WTC11 (cell line): Measurements from ENCODE around the gene FALEC. TPM values are rescaled to one million over a fixed set of nuclear protein-coding genes. Genes with fewer than 3 reads are reported as not detected.

Experiments used
- ATAC-seq: fragments of 200-7000 bp; cut with Tn5 transposase; 2 replicates; pipeline ENCODE4 v1.10.0; 2021; ENCODE audit warnings: mild to moderate bottlenecking, moderate library complexity
- Bru-seq: library from RNA; stranded (reverse); fragments of 400-500 nt; gene quantifications from one replicate; lab custom pipeline; 2021; lab: Mats Ljungman, UMichigan
- CTCF ChIA-PET: fragments of 300-600 bp; sonication (Branson Sonifier 250); formaldehyde crosslinking; loops from one replicate; lab custom pipeline; 2021; ENCODE audit warnings: antibody characterized with exemption; lab: Charles Lee
- POLR2A ChIA-PET: fragments of 350-600 bp; sonication (Branson Sonifier 250); formaldehyde crosslinking; loops from one replicate; lab custom pipeline; 2021; ENCODE audit warnings: antibody characterized with exemption; lab: Charles Lee
- DNase-seq: peaks from one replicate; pipeline ENCODE4 v3.0.0; 2021; ENCODE audit warnings: low spot score
- H3K27ac Mint-ChIP-seq: 2 replicates; pipeline ENCODE4 v1.8.0; 2021; ENCODE audit warnings: mixed read lengths
- H3K27me3 Mint-ChIP-seq: 2 replicates; pipeline ENCODE4 v1.8.0; 2021; ENCODE audit warnings: low read depth, mild to moderate bottlenecking, moderate library complexity, mixed read lengths
- H3K36me3 Mint-ChIP-seq: 2 replicates; pipeline ENCODE4 v1.8.0; 2021; ENCODE audit warnings: mixed read lengths
- H3K4me1 Mint-ChIP-seq: 2 replicates; pipeline ENCODE4 v1.8.0; 2022; ENCODE audit warnings: mixed read lengths
- H3K4me3 Mint-ChIP-seq: 2 replicates; pipeline ENCODE4 v1.8.0; 2021; ENCODE audit warnings: mild to moderate bottlenecking, moderate library complexity, mixed read lengths
- H3K9me3 Mint-ChIP-seq: 2 replicates; pipeline ENCODE4 v1.8.0; 2021; ENCODE audit warnings: mixed read lengths
- EMX1 ChIP-seq: fragments of 250-450 bp; sonication (Bioruptor Pico); IDR thresholded peaks from 2 replicates; pipeline ENCODE4 v1.8.0; 2021; ENCODE audit warnings: mild to moderate bottlenecking
- FOXJ3 ChIP-seq: sonication (generic); formaldehyde crosslinking; IDR thresholded peaks from 2 replicates; pipeline ENCODE4 v1.9.0; 2021; ENCODE audit warnings: missing genetic modification reagents, mild to moderate bottlenecking, borderline replicate concordance
- FOXK1 ChIP-seq: sonication (generic); formaldehyde crosslinking; IDR thresholded peaks from 2 replicates; pipeline ENCODE4 v1.8.0; 2022; ENCODE audit warnings: mild to moderate bottlenecking, moderate library complexity, missing genetic modification reagents
- FOXP1 ChIP-seq: sonication (generic); formaldehyde crosslinking; IDR thresholded peaks from 2 replicates; pipeline ENCODE4 v1.8.0; 2022; ENCODE audit warnings: missing genetic modification reagents, mild to moderate bottlenecking, moderate library complexity, borderline replicate concordance
- KAT7 ChIP-seq: sonication (generic); formaldehyde crosslinking; IDR thresholded peaks from 2 replicates; pipeline ENCODE4 v1.8.1; 2023; ENCODE audit warnings: missing genetic modification reagents, mild to moderate bottlenecking, borderline replicate concordance
- NR2C2 ChIP-seq: sonication (generic); formaldehyde crosslinking; IDR thresholded peaks from 2 replicates; pipeline ENCODE4 v1.8.0; 2022; ENCODE audit warnings: mild to moderate bottlenecking, missing genetic modification reagents
- RORB ChIP-seq: fragments of 250-450 bp; sonication (Bioruptor Pico); IDR thresholded peaks from 2 replicates; pipeline ENCODE4 v1.9.0; 2021; ENCODE audit warnings: mild to moderate bottlenecking
- TEAD1 ChIP-seq: sonication (generic); formaldehyde crosslinking; IDR thresholded peaks from 2 replicates; pipeline ENCODE4 v1.8.0; 2022; ENCODE audit warnings: mild to moderate bottlenecking, missing genetic modification reagents
- ZBTB21 ChIP-seq: sonication (generic); formaldehyde crosslinking; IDR thresholded peaks from 2 replicates; pipeline ENCODE4 v1.8.1; 2023; ENCODE audit warnings: mild to moderate bottlenecking, missing genetic modification reagents, borderline replicate concordance
- ZNF121 ChIP-seq: sonication (generic); formaldehyde crosslinking; IDR thresholded peaks from 2 replicates; pipeline ENCODE4 v1.8.0; 2023; ENCODE audit warnings: missing genetic modification reagents
- ZNF138 ChIP-seq: sonication (generic); formaldehyde crosslinking; conservative IDR thresholded peaks from 2 replicates; pipeline ENCODE4 v1.8.1; 2022; ENCODE audit warnings: mild to moderate bottlenecking, moderate library complexity, missing genetic modification reagents
- ZNF263 ChIP-seq: sonication (generic); formaldehyde crosslinking; IDR thresholded peaks from 2 replicates; pipeline ENCODE4 v1.8.1; 2022; ENCODE audit warnings: low read depth, mild to moderate bottlenecking, moderate library complexity, missing genetic modification reagents
- ZNF416 ChIP-seq: fragments of 250-450 bp; sonication (Bioruptor Pico); IDR thresholded peaks from 2 replicates; pipeline ENCODE4 v1.9.0; 2021; ENCODE audit warnings: mild to moderate bottlenecking, inconsistent platforms
- long read RNA-seq, 3 experiments: library from RNA in 1 of 3; library from capped mRNA in 1 of 3; library from polyadenylated mRNA in 1 of 3; unstranded in 2 of 3; stranded (forward) in 1 of 3; transcript quantifications; one replicate each; pipeline ENCODE4 v2.0.0, GENCODE V29; 2021
- total RNA-seq: library from RNA; stranded (reverse); gene quantifications from 3 replicates; pipeline ENCODE4 v1.2.3, GENCODE V29; 2021
- TF ChIP-seq, protein P1 (sequence below): sonication (generic); formaldehyde crosslinking; IDR thresholded peaks from 2 replicates; pipeline ENCODE4 v1.8.0; 2022; ENCODE audit warnings: mild to moderate bottlenecking, missing genetic modification reagents
- TF ChIP-seq, protein P2 (sequence below): sonication (generic); formaldehyde crosslinking; IDR thresholded peaks from 2 replicates; pipeline ENCODE4 v1.8.0; 2023; ENCODE audit warnings: missing genetic modification reagents
- TF ChIP-seq, protein P3 (sequence below): sonication (generic); formaldehyde crosslinking; IDR thresholded peaks from 2 replicates; pipeline ENCODE4 v1.8.1; 2023; ENCODE audit warnings: mild to moderate bottlenecking, missing genetic modification reagents, borderline replicate concordance
- TF ChIP-seq, protein P4 (sequence below): sonication (generic); formaldehyde crosslinking; IDR thresholded peaks from 2 replicates; pipeline ENCODE4 v1.8.1; 2023; ENCODE audit warnings: mild to moderate bottlenecking, missing genetic modification reagents
- TF ChIP-seq, protein P5 (sequence below): sonication (generic); formaldehyde crosslinking; IDR thresholded peaks from 2 replicates; pipeline ENCODE4 v1.8.1; 2023; ENCODE audit warnings: mild to moderate bottlenecking, missing genetic modification reagents
- TF ChIP-seq, protein P6 (sequence below): fragments of 250-450 bp; sonication (Bioruptor Pico); IDR thresholded peaks from 2 replicates; pipeline ENCODE4 v1.9.0; 2021; ENCODE audit warnings: mild to moderate bottlenecking, borderline replicate concordance
- TF ChIP-seq, protein P7 (sequence below): fragments of 250-450 bp; sonication (Bioruptor Pico); IDR thresholded peaks from 2 replicates; pipeline ENCODE4 v1.8.0; 2021; ENCODE audit warnings: mild to moderate bottlenecking
- TF ChIP-seq, protein P8 (sequence below): sonication (generic); formaldehyde crosslinking; IDR thresholded peaks from 2 replicates; pipeline ENCODE4 v1.8.0; 2022; ENCODE audit warnings: mild to moderate bottlenecking, missing genetic modification reagents

The FALEC gene
- total RNA-seq (0.71 to 1.2 TPM (median 1.0 TPM) in 3 replicates), Bru-seq, nascent RNA (percentile 65 among the genes with signal in this experiment)
- long read RNA-seq, experiment 1, partial matches to known transcripts = 0 of 1 reads
- long read RNA-seq, experiment 1, other reads (novel, unspliced or antisense) = 1 of 1 reads
- long read RNA-seq, experiment 2 = 0 reads
- long read RNA-seq, experiment 3 = 0 reads

DNA sequence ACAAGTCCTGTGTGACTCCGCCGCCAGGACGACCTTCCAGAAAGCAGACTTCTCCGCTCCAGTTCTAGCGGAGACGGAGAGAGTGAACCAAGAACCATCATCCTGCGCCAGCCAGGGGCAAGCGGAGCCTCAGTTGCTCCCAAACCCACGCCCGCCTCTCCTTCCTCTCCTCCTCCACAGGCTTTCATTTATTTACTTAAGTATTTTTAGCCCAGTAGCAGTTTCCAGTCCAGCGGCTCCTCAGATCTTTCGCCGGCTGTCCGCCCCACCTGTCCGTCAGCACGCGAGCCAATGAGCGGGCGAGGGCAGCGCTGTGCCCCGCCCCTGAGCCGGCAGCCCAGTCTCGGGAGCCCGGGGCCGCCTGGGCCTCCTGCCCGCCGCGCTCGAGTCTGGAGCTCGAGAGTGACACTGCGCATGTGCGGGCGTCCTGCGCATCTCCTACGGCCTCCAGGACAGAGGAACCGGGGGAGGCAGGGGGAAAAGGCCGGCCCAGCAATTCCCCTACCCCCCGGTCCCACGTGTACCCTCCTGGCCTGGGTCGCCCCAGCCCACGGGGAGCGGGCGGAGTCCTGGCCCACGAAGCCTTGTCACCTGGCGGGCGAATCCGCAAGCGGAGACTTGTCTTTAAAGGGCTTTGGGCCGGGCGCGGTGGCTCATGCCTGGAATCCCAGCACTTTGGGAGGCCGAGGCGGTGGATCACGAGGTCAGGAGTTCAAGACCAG lies at the start of gene FALEC:
Gene FALEC (plus strand): TSS at position 425 of the 722 bp plus-strand sequence.
- Mint-ChIP-seq H3K4me1 (peaks cover 12% of the 10 kb centered on the region), H3K9me3 (no peaks in the 10 kb centered on the region), H3K36me3 (peaks cover 4% of the 10 kb centered on the region; the same call in 1 of the 2 replicates), H3K4me3 (peak within 1 kb of the TSS; percentile 79), H3K27ac (peak within 1 kb of the TSS; percentile 91), H3K27me3 (no peaks in the 10 kb centered on the region; the same call in 1 of the 2 replicates)
- DNase-seq (peak; percentile 97), ATAC-seq (peak; percentile 97)
- POLR2A ChIA-PET = interaction anchor here (0.6 to 1.6 kb wide), 8 partner anchors 12 to 310 kb away, joined by 3 to 6 read pairs (median 4); partner anchors contain the start of gene ADAMTSL4
- CTCF ChIA-PET = interaction anchor here (0.6 to 9.7 kb wide), 17 partner anchors 9 to 346 kb away, joined by 3 to 139 read pairs (median 4); partner anchors contain the start of genes ENSA, GOLPH3L, MCL1 and TARS2
- TF ChIP-seq, protein P1, sequence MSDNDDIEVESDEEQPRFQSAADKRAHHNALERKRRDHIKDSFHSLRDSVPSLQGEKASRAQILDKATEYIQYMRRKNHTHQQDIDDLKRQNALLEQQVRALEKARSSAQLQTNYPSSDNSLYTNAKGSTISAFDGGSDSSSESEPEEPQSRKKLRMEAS (CRISPR knock-in tag) = peak; percentile 67; the same call in 1 of the 2 replicates
- TF ChIP-seq ZNF121 (no peak), KAT7 (CRISPR knock-in tag) (no peak), RORB (CRISPR knock-in tag) (no peak), ZNF416 (no peak), NR2C2 (CRISPR knock-in tag) (no peak), FOXP1 (CRISPR knock-in tag) (0 out of 2 replicates have a peak, but pooled peaks have one; percentile 29), TEAD1 (CRISPR knock-in tag) (no peak), ZBTB21 (CRISPR knock-in tag) (no peak), FOXJ3 (CRISPR knock-in tag) (no peak), ZNF138 (CRISPR knock-in tag) (no peak), ZNF263 (CRISPR knock-in tag) (no peak), EMX1 (CRISPR knock-in tag) (no peak), FOXK1 (CRISPR knock-in tag) (peak; percentile 29; the same call in 1 of the 2 replicates)
- TF ChIP-seq, protein P2, sequence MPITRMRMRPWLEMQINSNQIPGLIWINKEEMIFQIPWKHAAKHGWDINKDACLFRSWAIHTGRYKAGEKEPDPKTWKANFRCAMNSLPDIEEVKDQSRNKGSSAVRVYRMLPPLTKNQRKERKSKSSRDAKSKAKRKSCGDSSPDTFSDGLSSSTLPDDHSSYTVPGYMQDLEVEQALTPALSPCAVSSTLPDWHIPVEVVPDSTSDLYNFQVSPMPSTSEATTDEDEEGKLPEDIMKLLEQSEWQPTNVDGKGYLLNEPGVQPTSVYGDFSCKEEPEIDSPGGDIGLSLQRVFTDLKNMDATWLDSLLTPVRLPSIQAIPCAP = no peak
- TF ChIP-seq, protein P3, sequence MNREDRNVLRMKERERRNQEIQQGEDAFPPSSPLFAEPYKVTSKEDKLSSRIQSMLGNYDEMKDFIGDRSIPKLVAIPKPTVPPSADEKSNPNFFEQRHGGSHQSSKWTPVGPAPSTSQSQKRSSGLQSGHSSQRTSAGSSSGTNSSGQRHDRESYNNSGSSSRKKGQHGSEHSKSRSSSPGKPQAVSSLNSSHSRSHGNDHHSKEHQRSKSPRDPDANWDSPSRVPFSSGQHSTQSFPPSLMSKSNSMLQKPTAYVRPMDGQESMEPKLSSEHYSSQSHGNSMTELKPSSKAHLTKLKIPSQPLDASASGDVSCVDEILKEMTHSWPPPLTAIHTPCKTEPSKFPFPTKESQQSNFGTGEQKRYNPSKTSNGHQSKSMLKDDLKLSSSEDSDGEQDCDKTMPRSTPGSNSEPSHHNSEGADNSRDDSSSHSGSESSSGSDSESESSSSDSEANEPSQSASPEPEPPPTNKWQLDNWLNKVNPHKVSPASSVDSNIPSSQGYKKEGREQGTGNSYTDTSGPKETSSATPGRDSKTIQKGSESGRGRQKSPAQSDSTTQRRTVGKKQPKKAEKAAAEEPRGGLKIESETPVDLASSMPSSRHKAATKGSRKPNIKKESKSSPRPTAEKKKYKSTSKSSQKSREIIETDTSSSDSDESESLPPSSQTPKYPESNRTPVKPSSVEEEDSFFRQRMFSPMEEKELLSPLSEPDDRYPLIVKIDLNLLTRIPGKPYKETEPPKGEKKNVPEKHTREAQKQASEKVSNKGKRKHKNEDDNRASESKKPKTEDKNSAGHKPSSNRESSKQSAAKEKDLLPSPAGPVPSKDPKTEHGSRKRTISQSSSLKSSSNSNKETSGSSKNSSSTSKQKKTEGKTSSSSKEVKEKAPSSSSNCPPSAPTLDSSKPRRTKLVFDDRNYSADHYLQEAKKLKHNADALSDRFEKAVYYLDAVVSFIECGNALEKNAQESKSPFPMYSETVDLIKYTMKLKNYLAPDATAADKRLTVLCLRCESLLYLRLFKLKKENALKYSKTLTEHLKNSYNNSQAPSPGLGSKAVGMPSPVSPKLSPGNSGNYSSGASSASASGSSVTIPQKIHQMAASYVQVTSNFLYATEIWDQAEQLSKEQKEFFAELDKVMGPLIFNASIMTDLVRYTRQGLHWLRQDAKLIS (CRISPR knock-in tag) = no peak
- TF ChIP-seq, protein P4, sequence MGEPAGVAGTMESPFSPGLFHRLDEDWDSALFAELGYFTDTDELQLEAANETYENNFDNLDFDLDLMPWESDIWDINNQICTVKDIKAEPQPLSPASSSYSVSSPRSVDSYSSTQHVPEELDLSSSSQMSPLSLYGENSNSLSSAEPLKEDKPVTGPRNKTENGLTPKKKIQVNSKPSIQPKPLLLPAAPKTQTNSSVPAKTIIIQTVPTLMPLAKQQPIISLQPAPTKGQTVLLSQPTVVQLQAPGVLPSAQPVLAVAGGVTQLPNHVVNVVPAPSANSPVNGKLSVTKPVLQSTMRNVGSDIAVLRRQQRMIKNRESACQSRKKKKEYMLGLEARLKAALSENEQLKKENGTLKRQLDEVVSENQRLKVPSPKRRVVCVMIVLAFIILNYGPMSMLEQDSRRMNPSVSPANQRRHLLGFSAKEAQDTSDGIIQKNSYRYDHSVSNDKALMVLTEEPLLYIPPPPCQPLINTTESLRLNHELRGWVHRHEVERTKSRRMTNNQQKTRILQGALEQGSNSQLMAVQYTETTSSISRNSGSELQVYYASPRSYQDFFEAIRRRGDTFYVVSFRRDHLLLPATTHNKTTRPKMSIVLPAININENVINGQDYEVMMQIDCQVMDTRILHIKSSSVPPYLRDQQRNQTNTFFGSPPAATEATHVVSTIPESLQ = no peak
- TF ChIP-seq, protein P5, sequence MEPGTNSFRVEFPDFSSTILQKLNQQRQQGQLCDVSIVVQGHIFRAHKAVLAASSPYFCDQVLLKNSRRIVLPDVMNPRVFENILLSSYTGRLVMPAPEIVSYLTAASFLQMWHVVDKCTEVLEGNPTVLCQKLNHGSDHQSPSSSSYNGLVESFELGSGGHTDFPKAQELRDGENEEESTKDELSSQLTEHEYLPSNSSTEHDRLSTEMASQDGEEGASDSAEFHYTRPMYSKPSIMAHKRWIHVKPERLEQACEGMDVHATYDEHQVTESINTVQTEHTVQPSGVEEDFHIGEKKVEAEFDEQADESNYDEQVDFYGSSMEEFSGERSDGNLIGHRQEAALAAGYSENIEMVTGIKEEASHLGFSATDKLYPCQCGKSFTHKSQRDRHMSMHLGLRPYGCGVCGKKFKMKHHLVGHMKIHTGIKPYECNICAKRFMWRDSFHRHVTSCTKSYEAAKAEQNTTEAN (CRISPR knock-in tag) = no peak
- TF ChIP-seq, protein P6, sequence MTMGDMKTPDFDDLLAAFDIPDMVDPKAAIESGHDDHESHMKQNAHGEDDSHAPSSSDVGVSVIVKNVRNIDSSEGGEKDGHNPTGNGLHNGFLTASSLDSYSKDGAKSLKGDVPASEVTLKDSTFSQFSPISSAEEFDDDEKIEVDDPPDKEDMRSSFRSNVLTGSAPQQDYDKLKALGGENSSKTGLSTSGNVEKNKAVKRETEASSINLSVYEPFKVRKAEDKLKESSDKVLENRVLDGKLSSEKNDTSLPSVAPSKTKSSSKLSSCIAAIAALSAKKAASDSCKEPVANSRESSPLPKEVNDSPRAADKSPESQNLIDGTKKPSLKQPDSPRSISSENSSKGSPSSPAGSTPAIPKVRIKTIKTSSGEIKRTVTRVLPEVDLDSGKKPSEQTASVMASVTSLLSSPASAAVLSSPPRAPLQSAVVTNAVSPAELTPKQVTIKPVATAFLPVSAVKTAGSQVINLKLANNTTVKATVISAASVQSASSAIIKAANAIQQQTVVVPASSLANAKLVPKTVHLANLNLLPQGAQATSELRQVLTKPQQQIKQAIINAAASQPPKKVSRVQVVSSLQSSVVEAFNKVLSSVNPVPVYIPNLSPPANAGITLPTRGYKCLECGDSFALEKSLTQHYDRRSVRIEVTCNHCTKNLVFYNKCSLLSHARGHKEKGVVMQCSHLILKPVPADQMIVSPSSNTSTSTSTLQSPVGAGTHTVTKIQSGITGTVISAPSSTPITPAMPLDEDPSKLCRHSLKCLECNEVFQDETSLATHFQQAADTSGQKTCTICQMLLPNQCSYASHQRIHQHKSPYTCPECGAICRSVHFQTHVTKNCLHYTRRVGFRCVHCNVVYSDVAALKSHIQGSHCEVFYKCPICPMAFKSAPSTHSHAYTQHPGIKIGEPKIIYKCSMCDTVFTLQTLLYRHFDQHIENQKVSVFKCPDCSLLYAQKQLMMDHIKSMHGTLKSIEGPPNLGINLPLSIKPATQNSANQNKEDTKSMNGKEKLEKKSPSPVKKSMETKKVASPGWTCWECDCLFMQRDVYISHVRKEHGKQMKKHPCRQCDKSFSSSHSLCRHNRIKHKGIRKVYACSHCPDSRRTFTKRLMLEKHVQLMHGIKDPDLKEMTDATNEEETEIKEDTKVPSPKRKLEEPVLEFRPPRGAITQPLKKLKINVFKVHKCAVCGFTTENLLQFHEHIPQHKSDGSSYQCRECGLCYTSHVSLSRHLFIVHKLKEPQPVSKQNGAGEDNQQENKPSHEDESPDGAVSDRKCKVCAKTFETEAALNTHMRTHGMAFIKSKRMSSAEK (CRISPR knock-in tag) = no peak
- TF ChIP-seq, protein P7, sequence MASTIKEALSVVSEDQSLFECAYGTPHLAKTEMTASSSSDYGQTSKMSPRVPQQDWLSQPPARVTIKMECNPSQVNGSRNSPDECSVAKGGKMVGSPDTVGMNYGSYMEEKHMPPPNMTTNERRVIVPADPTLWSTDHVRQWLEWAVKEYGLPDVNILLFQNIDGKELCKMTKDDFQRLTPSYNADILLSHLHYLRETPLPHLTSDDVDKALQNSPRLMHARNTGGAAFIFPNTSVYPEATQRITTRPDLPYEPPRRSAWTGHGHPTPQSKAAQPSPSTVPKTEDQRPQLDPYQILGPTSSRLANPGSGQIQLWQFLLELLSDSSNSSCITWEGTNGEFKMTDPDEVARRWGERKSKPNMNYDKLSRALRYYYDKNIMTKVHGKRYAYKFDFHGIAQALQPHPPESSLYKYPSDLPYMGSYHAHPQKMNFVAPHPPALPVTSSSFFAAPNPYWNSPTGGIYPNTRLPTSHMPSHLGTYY (CRISPR knock-in tag) = no peak
- TF ChIP-seq, protein P8, sequence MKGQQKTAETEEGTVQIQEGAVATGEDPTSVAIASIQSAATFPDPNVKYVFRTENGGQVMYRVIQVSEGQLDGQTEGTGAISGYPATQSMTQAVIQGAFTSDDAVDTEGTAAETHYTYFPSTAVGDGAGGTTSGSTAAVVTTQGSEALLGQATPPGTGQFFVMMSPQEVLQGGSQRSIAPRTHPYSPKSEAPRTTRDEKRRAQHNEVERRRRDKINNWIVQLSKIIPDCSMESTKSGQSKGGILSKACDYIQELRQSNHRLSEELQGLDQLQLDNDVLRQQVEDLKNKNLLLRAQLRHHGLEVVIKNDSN (CRISPR knock-in tag) = no peak; the same call in 1 of the 2 replicates
